ENCODE measurements around the gene GLRA3.

Gene GLRA3

DNA sequence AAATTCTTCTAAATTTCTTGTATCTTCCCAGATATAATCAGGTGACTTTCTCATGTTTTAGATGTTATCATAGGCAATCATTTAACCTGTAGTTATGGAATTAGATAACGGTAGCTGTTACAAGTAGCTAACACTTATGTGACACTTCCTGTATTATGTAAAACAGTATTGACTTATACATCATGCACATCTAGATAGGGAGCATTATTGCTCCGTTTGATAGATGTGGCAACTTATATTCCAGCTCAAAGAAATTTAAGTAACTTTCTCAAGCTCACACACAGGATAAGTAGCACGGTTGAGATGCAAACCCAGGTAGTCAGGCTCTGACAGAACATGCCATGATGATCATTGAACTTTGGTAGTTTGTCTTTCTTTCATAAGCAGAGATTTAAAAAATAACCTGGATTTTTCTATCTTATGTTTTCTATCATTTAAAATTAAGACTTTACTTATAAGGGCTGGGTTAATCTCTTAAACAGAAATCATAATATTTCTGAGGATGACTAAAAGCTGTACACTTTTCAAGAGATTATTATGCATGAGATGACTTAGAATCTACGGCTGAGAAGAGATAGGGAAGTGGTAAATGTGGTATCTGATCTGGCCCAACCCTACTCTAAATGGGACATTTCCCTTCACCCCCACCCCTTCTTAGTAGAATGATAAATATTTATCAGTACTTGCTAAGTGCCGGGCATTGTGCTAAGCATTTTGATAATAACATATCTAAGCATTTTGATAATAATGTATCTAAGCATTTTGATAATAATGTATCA lies 237.6 kb downstream of the GLRA3 start:
- no peak for TF ChIP-seq CTCF (IDR thresholded peaks at IDR 0.05; ENCODE audit: low read depth, low read length)
- DNase-seq (ENCODE audit: extremely low read depth, low read depth): no peak

DNA sequence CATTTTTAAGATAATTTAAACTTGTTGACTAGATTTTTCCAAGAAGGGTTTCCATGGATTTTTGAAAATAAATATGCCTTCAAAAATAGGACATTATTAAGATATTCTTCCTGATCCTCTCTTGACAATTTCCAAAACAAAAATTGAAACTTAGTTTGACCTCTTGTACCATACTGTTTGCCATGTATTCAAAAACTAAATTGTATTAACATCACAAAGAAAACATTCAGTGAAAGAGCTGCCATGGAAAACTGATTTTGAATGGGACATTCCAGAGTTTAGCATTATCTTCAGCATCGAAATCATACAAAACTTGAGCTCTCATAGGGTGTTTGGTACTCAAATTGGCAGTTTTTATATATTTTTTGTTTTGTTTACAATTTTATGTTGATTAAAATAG lies 238.7 kb downstream of the GLRA3 start:
- DNase-seq (ENCODE audit: extremely low read depth, low read depth): no peak
- no peak for TF ChIP-seq CTCF (IDR thresholded peaks at IDR 0.05; ENCODE audit: low read depth, low read length)
